Uterus (tissue), 2 donors: ENCODE data around the gene FAM20A.

Source experiments
- CTCF ChIP-seq, 4 experiments: fragments of 200-600 bp in 2 of 4; fragments of 450-650 bp in 2 of 4; sonication (generic) in 2 of 4; IDR thresholded peaks; one replicate each; pipeline ENCODE4 v1.5.1; 2016 to 2019; ENCODE audit warnings: antibody characterized with exemption in 4 of 4, mild to moderate bottlenecking in 2 of 4, moderate library complexity in 1 of 4
- POLR2A ChIP-seq, 2 donors: fragments of 450-650 bp; IDR thresholded peaks; one replicate each; pipeline ENCODE4 v1.6.1; 2016; ENCODE audit warnings: antibody characterized with exemption in 2 of 2, mild to moderate bottlenecking in 1 of 2, moderate library complexity in 1 of 2

DNA sequence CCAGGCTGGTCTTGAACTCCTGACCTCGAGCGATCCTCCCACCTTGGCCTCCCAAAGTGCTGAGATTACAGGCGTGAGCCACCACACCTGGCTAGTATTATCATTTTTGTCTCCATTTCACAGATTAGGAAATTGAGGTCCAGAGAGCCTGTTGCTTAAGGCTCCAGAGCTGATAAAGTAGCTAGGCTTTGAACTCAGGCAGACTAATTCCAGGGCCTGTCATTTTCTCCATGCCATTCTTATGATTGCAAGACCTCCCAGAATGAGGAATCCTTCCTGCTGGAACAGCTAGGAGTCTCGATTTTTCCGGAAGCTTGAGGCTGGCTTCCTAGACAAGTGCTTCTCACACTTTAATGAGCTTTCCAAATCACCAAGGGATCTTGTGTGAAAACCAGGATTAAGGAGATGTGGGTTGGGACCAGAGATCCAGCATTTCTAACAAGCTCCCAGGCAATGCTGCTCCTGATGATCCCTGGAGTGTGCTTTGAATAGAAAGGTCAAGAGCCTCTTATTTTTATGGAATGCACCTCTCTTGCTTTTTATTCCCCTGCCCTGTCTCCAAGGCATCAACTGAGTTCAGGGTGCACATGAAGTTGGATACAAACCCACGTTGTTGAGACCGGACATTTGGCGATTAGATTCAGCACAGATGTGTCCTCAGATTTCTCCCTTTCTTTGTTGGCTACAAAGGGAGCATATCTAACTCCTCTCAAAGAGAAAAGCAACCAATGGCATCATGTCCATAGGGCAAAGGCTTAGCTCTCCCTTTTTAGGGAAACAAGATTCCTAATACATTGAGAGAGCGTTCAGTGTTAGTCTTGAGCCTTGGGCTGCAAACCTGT is 40.3 kb upstream of the FAM20A start:
- no peak for TF ChIP-seq CTCF (IDR thresholded peaks at IDR 0.05)
- TF ChIP-seq POLR2A (IDR thresholded peaks at IDR 0.05), result no peak
